ENCODE data around the gene UBE2J2.

GRCh38 chr1:1216770-1217620 lies 56.7 kb downstream of the UBE2J2 start:
- TF ChIP-seq CTCF (IDR thresholded peaks at IDR 0.05; ENCODE audit: low read depth, low read length, poor library complexity, severe bottlenecking) (no peak), EZH2phosphoT487 (IDR thresholded peaks at IDR 0.05; ENCODE audit: borderline replicate concordance, low read length) (no peak)
